GM19099 (cell line): ENCODE measurements around the gene PDE6H.

Source experiments
- POLR2A ChIP-seq: IDR thresholded peaks from 3 replicates; pipeline ENCODE4 v1.6.1; 2011; ENCODE audit warnings: low read depth; ENCODE audit not compliant: insufficient read length; ENCODE audit errors: extremely low read depth

Gene PDE6H

GRCh38 chr12:14959916-14960496, 12.8 kb upstream of the PDE6H start:
- no peak for TF ChIP-seq POLR2A

GRCh38 chr12:14960548-14961465, 12.0 kb upstream of the PDE6H start:
- no peak for TF ChIP-seq POLR2A

GRCh38 chr12:14961466-14962152, 11.2 kb upstream of the PDE6H start, which contains the start of gene ARHGDIB:
Gene ARHGDIB, minus strand, starts transcription at chr12:14961601. Its CDS starts 10,889 bp downstream, at chr12:14950712.
- peak; percentile 74 for TF ChIP-seq POLR2A

- TF ChIP-seq POLR2A, result no peak
Measured at GRCh38 chr12:14962153-14962539, 10.7 kb upstream of the PDE6H start.

- TF ChIP-seq POLR2A, result no peak
Measured at GRCh38 chr12:14962797-14963196, 10.0 kb upstream of the PDE6H start.

GRCh38 chr12:14963520-14963919, 9.3 kb upstream of the PDE6H start:
- TF ChIP-seq POLR2A, result no peak

- no peak for TF ChIP-seq POLR2A
Measured at GRCh38 chr12:14964406-14964805, 8.4 kb upstream of the PDE6H start.

- no peak for TF ChIP-seq POLR2A
Measured at GRCh38 chr12:14965221-14965620, 7.6 kb upstream of the PDE6H start.

- no peak for TF ChIP-seq POLR2A
Measured at GRCh38 chr12:14968478-14968877, 4.4 kb upstream of the PDE6H start.

- TF ChIP-seq POLR2A, result no peak
Measured at GRCh38 chr12:14970473-14970872, 2.4 kb upstream of the PDE6H start.

- no peak for TF ChIP-seq POLR2A
Measured at GRCh38 chr12:14974633-14975032, 1.8 kb downstream of the PDE6H start.

- no peak for TF ChIP-seq POLR2A
Measured at GRCh38 chr12:14975457-14975856, 2.6 kb downstream of the PDE6H start.

GRCh38 chr12:14976658-14977057, 3.8 kb downstream of the PDE6H start:
- TF ChIP-seq POLR2A, result no peak

- TF ChIP-seq POLR2A, result no peak
Measured at GRCh38 chr12:14979468-14979867, 6.6 kb downstream of the PDE6H start.

- no peak for TF ChIP-seq POLR2A
Measured at GRCh38 chr12:14981049-14981448, 8.2 kb downstream of the PDE6H start.
